Activated T-cell treated with anti-CD3 and anti-CD28 coated beads for 1 hour (primary cell): Measurements from ENCODE around the gene HNRNPM.

Experiments used
- DNase-seq: peaks from one replicate; pipeline ENCODE4 v3.0.0-alpha.2; 2020; ENCODE audit warnings: low read depth

Gene HNRNPM

GRCh38 chr19:8459520-8460270 is 14.9 kb downstream of the HNRNPM start:
- no peak for DNase-seq

- DNase-seq, result no peak
Observed at GRCh38 chr19:8460516-8461298, 15.9 kb downstream of the HNRNPM start.

GRCh38 chr19:8461376-8461775 is 16.6 kb downstream of the HNRNPM start:
- no peak for DNase-seq

- DNase-seq, result no peak
Observed at GRCh38 chr19:8461891-8462290, 17.1 kb downstream of the HNRNPM start.

GRCh38 chr19:8462571-8462970 is 17.8 kb downstream of the HNRNPM start:
- DNase-seq, result no peak

GRCh38 chr19:8463365-8463764 is 18.6 kb downstream of the HNRNPM start:
- DNase-seq, result no peak

- DNase-seq, result no peak
Observed at GRCh38 chr19:8466018-8466417, 21.2 kb downstream of the HNRNPM start.

- DNase-seq, result no peak
Observed at GRCh38 chr19:8468124-8468523, 23.3 kb downstream of the HNRNPM start.

- no peak for DNase-seq
Observed at GRCh38 chr19:8468761-8469373, 24.1 kb downstream of the HNRNPM start.

GRCh38 chr19:8469613-8470368 is 25.0 kb downstream of the HNRNPM start:
- DNase-seq, result no peak

GRCh38 chr19:8473648-8474476 is 29.1 kb downstream of the HNRNPM start:
- DNase-seq, result no peak

GRCh38 chr19:8475005-8475404 is 30.2 kb downstream of the HNRNPM start:
- DNase-seq, result no peak

- no peak for DNase-seq
Observed at GRCh38 chr19:8476524-8476923, 31.7 kb downstream of the HNRNPM start.

GRCh38 chr19:8477889-8478288 is 33.1 kb downstream of the HNRNPM start:
- no peak for DNase-seq

- DNase-seq, result no peak
Observed at GRCh38 chr19:8478598-8478997, 33.8 kb downstream of the HNRNPM start.

GRCh38 chr19:8481201-8481600 is 36.4 kb downstream of the HNRNPM start:
- no peak for DNase-seq

- no peak for DNase-seq
Observed at GRCh38 chr19:8481616-8482015, 36.8 kb downstream of the HNRNPM start.

- DNase-seq, result no peak
Observed at GRCh38 chr19:8482696-8483095, 37.9 kb downstream of the HNRNPM start.

GRCh38 chr19:8483165-8483564 is 38.4 kb downstream of the HNRNPM start:
- no peak for DNase-seq

GRCh38 chr19:8484331-8484894 is 39.6 kb downstream of the HNRNPM start:
- DNase-seq, result no peak
